HCT116 (cell line): ENCODE measurements around the gene HOXD1. TPM values are rescaled to one million over a fixed set of nuclear protein-coding genes. Genes with fewer than 3 reads are reported as not detected.

Source experiments
- ATAC-seq: fragments of 200-7000 bp; cut with Tn5 transposase; 2 replicates; pipeline ENCODE4 v1.9.1; 2020; ENCODE audit warnings: mild to moderate bottlenecking, moderate library complexity
- BruUV-seq: library from RNA; stranded (reverse); fragments of 400-500 nt; replicated peaks from 2 replicates; lab custom pipeline; 2021; lab: Mats Ljungman, UMichigan
- CTCF ChIA-PET: fragments of 300-600 bp; sonication (Branson Sonifier 250); formaldehyde crosslinking; loops from one replicate; lab custom pipeline; 2021; ENCODE audit warnings: antibody characterized with exemption; lab: Charles Lee
- POLR2A ChIA-PET: fragments of 300-600, 350-600 bp; sonication (Branson Sonifier 250); formaldehyde crosslinking; loops from one replicate; lab custom pipeline; 2021; ENCODE audit warnings: antibody characterized with exemption; lab: Charles Lee
- RAD21 ChIA-PET, 2 experiments: fragments of 300-600 bp; sonication (Branson Sonifier 250); formaldehyde crosslinking; loops; one replicate each; lab custom pipeline; 2023; ENCODE audit warnings: low total read pairs in 2 of 2; ENCODE audit not compliant: uncharacterized antibody in 2 of 2, unreplicated experiment in 2 of 2, low non-redundant PET in 1 of 2; lab: Charles Lee
- DNase-seq: peaks from one replicate; pipeline ENCODE4 v3.0.0-alpha.2; 2010; ENCODE audit warnings: low read depth, low spot score
- H2AFZ ChIP-seq: fragments of 200-600 bp; shearing (Covaris generic), sonication (generic); 2 replicates; pipeline ENCODE4 v1.6.1; 2017; ENCODE audit warnings: low read depth, mixed run types, mixed read lengths, antibody characterized with exemption, low read length; ENCODE audit not compliant: poor library complexity, severe bottlenecking
- H3K27ac ChIP-seq: 2 replicates; pipeline ENCODE4 v1.5.1; 2012; ENCODE audit warnings: low read depth, low read length
- H3K27me3 ChIP-seq: fragments of 200-600 bp; sonication (generic); 2 replicates; pipeline ENCODE4 v1.6.1; 2016; ENCODE audit warnings: mixed run types, low read length, mixed read lengths; ENCODE audit not compliant: insufficient read depth
- H3K36me3 ChIP-seq, 2 experiments: fragments of 200-500 bp in 1 of 2; fragments of 200-600 bp in 1 of 2; sonication (Bioruptor generic) in 1 of 2; sonication (generic) in 1 of 2; 2 replicates each; pipeline versions ENCODE4 v1.5.1 to v1.6.1; 2014 to 2016; ENCODE audit warnings: low read length in 2 of 2, inconsistent platforms in 1 of 2, mixed read lengths in 1 of 2, mixed run types in 1 of 2; ENCODE audit not compliant: insufficient read depth in 2 of 2, control insufficient read depth in 1 of 2
- H3K4me1 ChIP-seq, 2 experiments: fragments of 200-600 bp in 1 of 2; sonication (generic) in 1 of 2; 2 replicates each; pipeline versions ENCODE4 v1.5.1 to v1.6.1; 2012 to 2017; ENCODE audit warnings: low read length in 2 of 2, inconsistent platforms in 1 of 2, mild to moderate bottlenecking in 1 of 2, mixed read lengths in 1 of 2, mixed run types in 1 of 2, moderate library complexity in 1 of 2; ENCODE audit not compliant: insufficient read depth in 2 of 2, control insufficient read depth in 1 of 2
- H3K4me2 ChIP-seq: fragments of 200-600 bp; sonication (generic); 2 replicates; pipeline ENCODE4 v1.6.1; 2017; ENCODE audit warnings: mixed run types, low read length, mixed read lengths
- H3K4me3 ChIP-seq, 2 experiments: fragments of 200-600 bp in 1 of 2; sonication (generic) in 1 of 2; replicated peaks in 1 of 2; 2 replicates each; pipeline ENCODE4 v1.5.1; 2011 to 2016; ENCODE audit warnings: low read length in 2 of 2, control low read depth in 1 of 2, low read depth in 1 of 2, mild to moderate bottlenecking in 1 of 2, mixed read lengths in 1 of 2, mixed run types in 1 of 2
- H3K79me2 ChIP-seq: fragments of 200-600 bp; sonication (generic); 2 replicates; pipeline ENCODE4 v1.6.1; 2017; ENCODE audit warnings: mild to moderate bottlenecking, mixed run types, low read length, moderate library complexity, mixed read lengths; ENCODE audit not compliant: insufficient read depth
- H3K9ac ChIP-seq: fragments of 200-600 bp; sonication (generic); 2 replicates; pipeline ENCODE4 v1.6.1; 2016; ENCODE audit warnings: low read length, mixed read lengths
- H3K9me2 ChIP-seq: fragments of 200-600 bp; sonication (generic), shearing (Covaris generic); 2 replicates; pipeline ENCODE4 v1.6.1; 2017; ENCODE audit warnings: mixed run types, mild to moderate bottlenecking, moderate library complexity; ENCODE audit not compliant: insufficient read depth
- H3K9me3 ChIP-seq, 2 experiments: fragments of 200-500 bp in 1 of 2; fragments of 200-600 bp in 1 of 2; sonication (Bioruptor generic) in 1 of 2; sonication (generic) in 1 of 2; 2 replicates each; pipeline ENCODE4 v1.6.1; 2014 to 2017; ENCODE audit warnings: low read length in 2 of 2, mixed read lengths in 2 of 2, inconsistent platforms in 1 of 2, low read depth in 1 of 2, mild to moderate bottlenecking in 1 of 2, mixed run types in 1 of 2, moderate library complexity in 1 of 2; ENCODE audit not compliant: control insufficient read depth in 1 of 2, insufficient read depth in 1 of 2
- H4K20me1 ChIP-seq: fragments of 200-600 bp; sonication (generic), shearing (Covaris generic); 2 replicates; pipeline ENCODE4 v1.6.1; 2017; ENCODE audit warnings: mixed run types, mild to moderate bottlenecking, moderate library complexity; ENCODE audit not compliant: insufficient read depth
- EZH2 ChIP-seq: fragments of 200-600 bp; sonication (generic); IDR thresholded peaks from 2 replicates; pipeline ENCODE4 v1.6.1; 2017; ENCODE audit warnings: antibody characterized with exemption, mixed run types
- EZH2phosphoT487 ChIP-seq: fragments of 200-600 bp; IDR thresholded peaks from 2 replicates; pipeline ENCODE4 v1.6.1; 2018; ENCODE audit warnings: antibody characterized with exemption, borderline replicate concordance
- JUND ChIP-seq: IDR thresholded peaks from 2 replicates; pipeline ENCODE4 v1.6.1; 2012
- POLR2A ChIP-seq: IDR thresholded peaks from 2 replicates; pipeline ENCODE4 v1.7.0; 2011; ENCODE audit warnings: borderline replicate concordance; ENCODE audit not compliant: insufficient read depth, insufficient read length; ENCODE audit errors: extremely low read depth
- POLR2AphosphoS5 ChIP-seq: IDR thresholded peaks from 2 replicates; pipeline ENCODE4 v1.6.1; 2011; ENCODE audit warnings: mild to moderate bottlenecking, low read depth, low read length, moderate library complexity
- RAD21 ChIP-seq: IDR thresholded peaks from 2 replicates; pipeline ENCODE4 v1.6.1; 2012; ENCODE audit warnings: low read depth, mild to moderate bottlenecking
- SRF ChIP-seq: IDR thresholded peaks from 2 replicates; pipeline ENCODE4 v1.6.1; 2012; ENCODE audit warnings: low read depth
- TCF7L2 ChIP-seq: IDR thresholded peaks from 2 replicates; pipeline ENCODE4 v1.7.0; 2011; ENCODE audit warnings: borderline replicate concordance, inconsistent platforms; ENCODE audit not compliant: insufficient read depth, insufficient read length; ENCODE audit errors: extremely low read depth
- YY1 ChIP-seq: IDR thresholded peaks from 2 replicates; pipeline ENCODE4 v1.6.1; 2011; ENCODE audit warnings: low read length, low read depth, moderate library complexity, mild to moderate bottlenecking; ENCODE audit not compliant: insufficient replicate concordance; ENCODE audit errors: extremely low read depth
- ZFX ChIP-seq: fragments of 450-650 bp; IDR thresholded peaks from 2 replicates; pipeline ENCODE4 v1.6.1; 2017
- ZNF274 ChIP-seq: fragments of 200-500 bp; sonication (Bioruptor generic); IDR thresholded peaks from 2 replicates; pipeline ENCODE4 v1.6.1; 2014; ENCODE audit warnings: mild to moderate bottlenecking, low read depth, low read length, inconsistent platforms
- intact Hi-C: fragments of 100-400 bp; cut with micrococcal nuclease; formaldehyde crosslinking; loops from 2 replicates; pipeline ENCODE4 v1.10.0; 2022
- total RNA-seq: library from RNA; stranded (reverse); gene quantifications from one replicate; pipeline ENCODE4 v1.2.1, GENCODE V29; 2021; ENCODE audit not compliant: unreplicated experiment
- TF ChIP-seq, protein P1 (sequence below), 3 experiments: fragments of 200-600 bp in 1 of 3; sonication (generic) in 1 of 3; IDR thresholded peaks in 2 of 3; conservative IDR thresholded peaks in 1 of 3; 2 replicates each; pipeline ENCODE4 v1.5.1; 2012 to 2017; ENCODE audit warnings: low read depth in 2 of 3, low read length in 2 of 3, antibody characterized with exemption in 1 of 3, borderline replicate concordance in 1 of 3, control low read depth in 1 of 3, mild to moderate bottlenecking in 1 of 3, mixed read lengths in 1 of 3, mixed run types in 1 of 3, moderate library complexity in 1 of 3; ENCODE audit not compliant: insufficient read depth in 1 of 3
- TF ChIP-seq, protein P2 (sequence below): IDR thresholded peaks from 2 replicates; pipeline ENCODE4 v1.6.1; 2012
- TF ChIP-seq, protein P3 (sequence below): IDR thresholded peaks from 2 replicates; pipeline ENCODE4 v1.6.1; 2012; ENCODE audit warnings: low read depth

The HOXD1 gene
- total RNA-seq, 1 experiment from 2014 or later = not detected

DNA sequence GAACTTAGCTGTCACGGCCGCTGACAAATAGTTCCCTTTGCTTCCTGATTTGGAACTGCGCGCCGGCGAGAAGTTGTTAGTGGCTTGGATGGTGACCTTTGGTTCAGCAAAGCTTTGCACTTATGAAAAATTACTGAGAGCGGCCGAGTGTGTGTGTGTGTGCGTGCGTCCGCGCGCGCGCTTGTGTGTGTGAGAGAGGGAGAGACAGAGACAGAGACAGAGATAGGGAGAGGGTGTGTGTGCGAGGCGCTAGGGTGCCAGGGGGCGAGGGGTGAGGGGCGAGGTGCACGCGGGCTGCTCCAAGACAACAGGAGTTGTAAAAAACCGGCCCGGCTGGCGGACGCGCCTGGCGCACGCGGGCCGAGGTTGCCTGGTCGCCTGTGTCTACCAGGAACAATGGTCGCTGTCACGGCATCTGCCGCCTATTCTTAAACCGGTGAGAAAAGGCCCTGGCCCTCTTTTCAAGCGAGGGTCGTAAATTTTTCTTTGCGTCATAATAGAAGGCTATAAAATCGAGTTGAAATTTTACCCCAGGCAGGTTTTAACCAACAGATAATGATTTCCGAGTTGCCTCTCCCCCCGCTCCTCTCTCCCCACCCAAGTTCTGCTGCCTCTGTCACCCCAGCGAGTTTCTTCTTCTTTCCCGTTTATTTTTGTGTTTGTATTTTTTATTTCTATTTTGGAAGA, 30.8 kb upstream of the HOXD1 start:
- BruUV-seq = no TSS peak
- no peaks in the 10 kb centered on the region for H4K20me1 ChIP-seq
- no peak for ATAC-seq
- RAD21 ChIA-PET = no interaction called here
- intact Hi-C loops = no loop called here
- TF ChIP-seq POLR2AphosphoS5 = no peak
- no peak for TF ChIP-seq ZNF274
- TF ChIP-seq YY1 = no peak
- TF ChIP-seq, protein P1, sequence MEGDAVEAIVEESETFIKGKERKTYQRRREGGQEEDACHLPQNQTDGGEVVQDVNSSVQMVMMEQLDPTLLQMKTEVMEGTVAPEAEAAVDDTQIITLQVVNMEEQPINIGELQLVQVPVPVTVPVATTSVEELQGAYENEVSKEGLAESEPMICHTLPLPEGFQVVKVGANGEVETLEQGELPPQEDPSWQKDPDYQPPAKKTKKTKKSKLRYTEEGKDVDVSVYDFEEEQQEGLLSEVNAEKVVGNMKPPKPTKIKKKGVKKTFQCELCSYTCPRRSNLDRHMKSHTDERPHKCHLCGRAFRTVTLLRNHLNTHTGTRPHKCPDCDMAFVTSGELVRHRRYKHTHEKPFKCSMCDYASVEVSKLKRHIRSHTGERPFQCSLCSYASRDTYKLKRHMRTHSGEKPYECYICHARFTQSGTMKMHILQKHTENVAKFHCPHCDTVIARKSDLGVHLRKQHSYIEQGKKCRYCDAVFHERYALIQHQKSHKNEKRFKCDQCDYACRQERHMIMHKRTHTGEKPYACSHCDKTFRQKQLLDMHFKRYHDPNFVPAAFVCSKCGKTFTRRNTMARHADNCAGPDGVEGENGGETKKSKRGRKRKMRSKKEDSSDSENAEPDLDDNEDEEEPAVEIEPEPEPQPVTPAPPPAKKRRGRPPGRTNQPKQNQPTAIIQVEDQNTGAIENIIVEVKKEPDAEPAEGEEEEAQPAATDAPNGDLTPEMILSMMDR (IDR thresholded peaks at IDR 0.05 in 2 of 3, conservative IDR thresholded peaks at IDR 0.05 in 1 of 3; ENCODE audit: borderline replicate concordance in 1 of 3, insufficient read depth in 1 of 3, low read depth in 2 of 3, low read length in 2 of 3) = no peak
- no peak for TF ChIP-seq EZH2phosphoT487
- TF ChIP-seq SRF = no peak
- no peak for TF ChIP-seq JUND
- TF ChIP-seq, protein P2, sequence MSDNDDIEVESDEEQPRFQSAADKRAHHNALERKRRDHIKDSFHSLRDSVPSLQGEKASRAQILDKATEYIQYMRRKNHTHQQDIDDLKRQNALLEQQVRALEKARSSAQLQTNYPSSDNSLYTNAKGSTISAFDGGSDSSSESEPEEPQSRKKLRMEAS = no peak
- TF ChIP-seq EZH2 = no peak
- TF ChIP-seq TCF7L2 = no peak
- TF ChIP-seq, protein P3, sequence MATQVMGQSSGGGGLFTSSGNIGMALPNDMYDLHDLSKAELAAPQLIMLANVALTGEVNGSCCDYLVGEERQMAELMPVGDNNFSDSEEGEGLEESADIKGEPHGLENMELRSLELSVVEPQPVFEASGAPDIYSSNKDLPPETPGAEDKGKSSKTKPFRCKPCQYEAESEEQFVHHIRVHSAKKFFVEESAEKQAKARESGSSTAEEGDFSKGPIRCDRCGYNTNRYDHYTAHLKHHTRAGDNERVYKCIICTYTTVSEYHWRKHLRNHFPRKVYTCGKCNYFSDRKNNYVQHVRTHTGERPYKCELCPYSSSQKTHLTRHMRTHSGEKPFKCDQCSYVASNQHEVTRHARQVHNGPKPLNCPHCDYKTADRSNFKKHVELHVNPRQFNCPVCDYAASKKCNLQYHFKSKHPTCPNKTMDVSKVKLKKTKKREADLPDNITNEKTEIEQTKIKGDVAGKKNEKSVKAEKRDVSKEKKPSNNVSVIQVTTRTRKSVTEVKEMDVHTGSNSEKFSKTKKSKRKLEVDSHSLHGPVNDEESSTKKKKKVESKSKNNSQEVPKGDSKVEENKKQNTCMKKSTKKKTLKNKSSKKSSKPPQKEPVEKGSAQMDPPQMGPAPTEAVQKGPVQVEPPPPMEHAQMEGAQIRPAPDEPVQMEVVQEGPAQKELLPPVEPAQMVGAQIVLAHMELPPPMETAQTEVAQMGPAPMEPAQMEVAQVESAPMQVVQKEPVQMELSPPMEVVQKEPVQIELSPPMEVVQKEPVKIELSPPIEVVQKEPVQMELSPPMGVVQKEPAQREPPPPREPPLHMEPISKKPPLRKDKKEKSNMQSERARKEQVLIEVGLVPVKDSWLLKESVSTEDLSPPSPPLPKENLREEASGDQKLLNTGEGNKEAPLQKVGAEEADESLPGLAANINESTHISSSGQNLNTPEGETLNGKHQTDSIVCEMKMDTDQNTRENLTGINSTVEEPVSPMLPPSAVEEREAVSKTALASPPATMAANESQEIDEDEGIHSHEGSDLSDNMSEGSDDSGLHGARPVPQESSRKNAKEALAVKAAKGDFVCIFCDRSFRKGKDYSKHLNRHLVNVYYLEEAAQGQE = no peak
- no peak for TF ChIP-seq ZFX
- no peak for TF ChIP-seq RAD21
- no peak for TF ChIP-seq POLR2A
- TF ChIP-seq, all 23 proteins: peak for 0
- Histone ChIP-seq H2AFZ (no peak overlapping the region), H3K27me3 (no peaks in the 10 kb centered on the region), H3K9me2 (no peaks in the 10 kb centered on the region), H3K4me2 (no peak overlapping the region), H3K4me1 (no peaks in the 10 kb centered on the region), H3K9ac (no peak overlapping the region), H3K27ac (no peak overlapping the region), H3K79me2 (no peaks in the 10 kb centered on the region), H3K36me3 (no peaks in the 10 kb centered on the region), H3K4me3 (no peak overlapping the region), H3K9me3 (no peaks in the 10 kb centered on the region)
- ChIA-PET POLR2A (no interaction called here), CTCF (no interaction called here)
- DNase-seq = no peak
